Activated CD8-positive, alpha-beta T cell treated with anti-CD3 and anti-CD28 coated beads for 36 hours (primary cell): Measurements from ENCODE around the gene ACOT11. TPM values are rescaled to one million over a fixed set of nuclear protein-coding genes. Genes with fewer than 3 reads are reported as not detected.

Experiments
- ATAC-seq: fragments of 200-7000 bp; cut with Tn5 transposase; one replicate; pipeline ENCODE4 v1.10.0; 2021; ENCODE audit warnings: mild to moderate bottlenecking, moderate library complexity
- CTCF ChIA-PET: fragments of 350-600 bp; sonication (Branson Sonifier 250); formaldehyde crosslinking; loops from one replicate; lab custom pipeline; 2021; ENCODE audit warnings: antibody characterized with exemption; lab: Charles Lee
- POLR2A ChIA-PET: fragments of 350-600 bp; sonication (Branson Sonifier 250); formaldehyde crosslinking; loops from one replicate; lab custom pipeline; 2021; ENCODE audit warnings: antibody characterized with exemption; lab: Charles Lee
- DNase-seq: peaks from one replicate; pipeline ENCODE4 v3.0.0-alpha.2; 2020
- H3K27ac Mint-ChIP-seq: one replicate; pipeline ENCODE4 v1.8.0; 2021; ENCODE audit warnings: mild to moderate bottlenecking, mixed read lengths
- H3K27me3 Mint-ChIP-seq: one replicate; pipeline ENCODE4 v1.8.0; 2021; ENCODE audit warnings: mixed read lengths
- H3K36me3 Mint-ChIP-seq: one replicate; pipeline ENCODE4 v1.8.0; 2021; ENCODE audit warnings: low read depth, mixed read lengths
- H3K4me1 Mint-ChIP-seq: one replicate; pipeline ENCODE4 v1.8.0; 2021; ENCODE audit warnings: low read depth, mixed read lengths
- H3K4me3 Mint-ChIP-seq: one replicate; pipeline ENCODE4 v1.8.0; 2021; ENCODE audit warnings: mild to moderate bottlenecking, moderate library complexity, mixed read lengths
- H3K9me3 Mint-ChIP-seq: one replicate; pipeline ENCODE4 v1.8.0; 2021; ENCODE audit warnings: mixed read lengths
- CTCF ChIP-seq: fragments of 200-600 bp; IDR thresholded peaks from one replicate; pipeline ENCODE4 v1.8.0; 2022; ENCODE audit warnings: antibody characterized with exemption, mild to moderate bottlenecking
- intact Hi-C: fragments of 100-400 bp; cut with micrococcal nuclease; formaldehyde crosslinking; loops from one replicate; pipeline ENCODE4 v1.10.0; 2022
- total RNA-seq, 2 experiments: library from RNA; stranded (reverse); gene quantifications; one replicate each; pipeline ENCODE4 v1.2.3, GENCODE V29; 2021

The ACOT11 gene
- total RNA-seq, 2 experiments from 2014 or later, result 1.1 to 1.2 TPM

GRCh38 chr1:54649921-54650320 lies 101.9 kb downstream of the ACOT11 start:
- no peaks in the 10 kb centered on the region for H3K9me3 Mint-ChIP-seq
- no peak for DNase-seq
- ATAC-seq, result no peak
- CTCF ChIA-PET, result interaction anchor here (1.4 kb wide), 1 partner anchor 22 kb away, joined by 4 read pairs; no protein-coding TSS in a partner anchor
- H3K27ac Mint-ChIP-seq, result no peak overlapping the region
- no peak for TF ChIP-seq CTCF
- H3K4me1 Mint-ChIP-seq, result no peaks in the 10 kb centered on the region
- intact Hi-C loops, result no loop called here
- peaks cover 1% of the 10 kb centered on the region for H3K27me3 Mint-ChIP-seq
- POLR2A ChIA-PET, result no interaction called here
- H3K36me3 Mint-ChIP-seq, result no peaks in the 10 kb centered on the region
- no peak overlapping the region for H3K4me3 Mint-ChIP-seq

DNA sequence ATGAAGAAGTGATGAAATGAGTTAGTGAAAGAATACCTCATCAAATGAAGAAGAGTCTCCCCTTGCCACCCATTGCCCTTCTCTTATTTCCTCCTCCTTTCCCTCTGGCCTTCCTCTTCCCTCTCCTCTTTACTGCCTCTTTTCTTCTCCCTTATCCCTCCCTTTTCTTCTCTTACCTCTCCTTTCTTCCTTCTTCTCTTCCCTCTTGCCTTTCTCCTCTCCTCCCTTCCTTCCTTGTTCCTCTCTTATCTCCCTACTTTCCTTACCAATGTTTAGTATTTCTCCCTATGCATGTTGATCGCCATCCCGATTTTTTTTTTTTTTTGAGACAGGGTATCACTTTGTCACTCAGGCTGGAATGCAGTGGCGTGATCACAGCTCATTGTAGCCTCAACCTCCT lies 102.4 kb downstream of the ACOT11 start:
- Mint-ChIP-seq H3K36me3 (no peaks in the 10 kb centered on the region), H3K27me3 (peaks cover 1% of the 10 kb centered on the region), H3K4me1 (no peaks in the 10 kb centered on the region), H3K27ac (no peak overlapping the region), H3K4me3 (no peak overlapping the region), H3K9me3 (no peaks in the 10 kb centered on the region)
- no peak for ATAC-seq
- ChIA-PET POLR2A (no interaction called here), CTCF (interaction anchor here (1.4 kb wide), 1 partner anchor 22 kb away, joined by 4 read pairs; no protein-coding TSS in a partner anchor)
- no peak for DNase-seq
- no peak for TF ChIP-seq CTCF
- intact Hi-C loops, result no loop called here

DNA sequence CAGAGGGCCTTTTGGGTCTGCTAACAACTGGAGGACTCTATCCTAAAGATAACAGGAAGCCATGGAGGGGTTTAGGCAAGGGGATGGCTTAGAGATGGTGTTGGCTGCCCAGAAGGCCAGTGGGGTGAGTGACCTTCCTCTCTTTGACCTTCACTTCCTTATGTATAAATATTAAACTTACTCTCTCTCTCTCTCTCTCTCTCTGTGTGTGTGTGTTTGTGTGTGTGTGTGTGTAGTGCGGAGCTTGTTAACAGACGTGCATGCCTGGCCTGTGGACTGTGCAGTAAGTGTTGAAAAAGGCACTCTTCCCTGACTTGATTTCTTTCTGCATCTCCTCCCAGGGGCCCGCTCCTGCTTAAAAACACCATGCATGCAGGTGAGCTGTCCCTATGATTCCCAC lies 103.6 kb downstream of the ACOT11 start:
- TF ChIP-seq CTCF, result no peak
- H3K4me3 Mint-ChIP-seq, result no peak overlapping the region
- no peak for ATAC-seq
- no peaks in the 10 kb centered on the region for H3K36me3 Mint-ChIP-seq
- POLR2A ChIA-PET, result no interaction called here
- H3K4me1 Mint-ChIP-seq, result no peaks in the 10 kb centered on the region
- no peak overlapping the region for H3K27ac Mint-ChIP-seq
- CTCF ChIA-PET, result no interaction called here
- intact Hi-C loops, result no loop called here
- no peak for DNase-seq
- H3K27me3 Mint-ChIP-seq, result peaks cover 1% of the 10 kb centered on the region
- H3K9me3 Mint-ChIP-seq, result no peaks in the 10 kb centered on the region

GRCh38 chr1:54652168-54652567 lies 104.1 kb downstream of the ACOT11 start:
- Mint-ChIP-seq H3K4me3 (no peak overlapping the region), H3K4me1 (no peaks in the 10 kb centered on the region), H3K27me3 (peaks cover 1% of the 10 kb centered on the region), H3K36me3 (no peaks in the 10 kb centered on the region), H3K9me3 (no peaks in the 10 kb centered on the region), H3K27ac (no peak overlapping the region)
- ATAC-seq (no peak), DNase-seq (no peak)
- ChIA-PET POLR2A (no interaction called here), CTCF (no interaction called here)
- TF ChIP-seq CTCF, result no peak
- intact Hi-C loops, result no loop called here

DNA sequence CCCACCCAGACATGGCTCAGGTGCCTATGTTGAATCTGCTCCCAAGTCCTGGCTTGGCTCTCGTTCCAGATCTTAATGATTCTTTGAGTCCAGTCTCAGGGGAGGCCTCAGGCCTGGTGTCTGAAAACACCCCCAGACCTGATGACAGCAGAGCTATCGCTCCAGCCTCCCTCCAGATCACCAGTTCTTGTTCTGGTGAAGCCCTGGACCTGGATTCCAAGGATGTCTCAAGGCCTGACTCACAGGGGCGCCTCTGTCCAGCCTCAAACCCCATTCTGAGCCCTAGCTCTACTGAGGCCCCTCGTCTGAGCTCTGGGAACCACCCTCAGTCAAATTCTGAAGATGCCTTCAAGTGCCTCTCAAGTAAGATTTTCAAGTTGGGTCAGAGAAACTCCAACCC lies 105.0 kb downstream of the ACOT11 start:
- intact Hi-C loops, result no loop called here
- CTCF ChIA-PET, result no interaction called here
- H3K4me3 Mint-ChIP-seq, result no peak overlapping the region

More for the DNA sequence above, 105.0 kb downstream of the ACOT11 start:
- POLR2A ChIA-PET, result no interaction called here
- Mint-ChIP-seq H3K27ac (no peak overlapping the region), H3K27me3 (peaks cover 1% of the 10 kb centered on the region), H3K4me1 (no peaks in the 10 kb centered on the region), H3K36me3 (no peaks in the 10 kb centered on the region), H3K9me3 (no peaks in the 10 kb centered on the region)
- no peak for ATAC-seq
- DNase-seq, result no peak
- TF ChIP-seq CTCF, result no peak
